IMR-90 (cell line): ENCODE results near the gene LIPG.

Experiments used
- CHD1 ChIP-seq: IDR thresholded peaks from 2 replicates; pipeline ENCODE4 v1.6.1; 2012; ENCODE audit warnings: low read depth, low read length, improper control_type of control experiment
- CTCF ChIP-seq: conservative IDR thresholded peaks from 2 replicates; pipeline ENCODE4 v1.5.1; 2012; ENCODE audit warnings: mild to moderate bottlenecking, low read depth, low read length, improper control_type of control experiment
- RAD21 ChIP-seq: IDR thresholded peaks from 2 replicates; pipeline ENCODE4 v1.6.1; 2012; ENCODE audit warnings: low read length, improper control_type of control experiment

DNA sequence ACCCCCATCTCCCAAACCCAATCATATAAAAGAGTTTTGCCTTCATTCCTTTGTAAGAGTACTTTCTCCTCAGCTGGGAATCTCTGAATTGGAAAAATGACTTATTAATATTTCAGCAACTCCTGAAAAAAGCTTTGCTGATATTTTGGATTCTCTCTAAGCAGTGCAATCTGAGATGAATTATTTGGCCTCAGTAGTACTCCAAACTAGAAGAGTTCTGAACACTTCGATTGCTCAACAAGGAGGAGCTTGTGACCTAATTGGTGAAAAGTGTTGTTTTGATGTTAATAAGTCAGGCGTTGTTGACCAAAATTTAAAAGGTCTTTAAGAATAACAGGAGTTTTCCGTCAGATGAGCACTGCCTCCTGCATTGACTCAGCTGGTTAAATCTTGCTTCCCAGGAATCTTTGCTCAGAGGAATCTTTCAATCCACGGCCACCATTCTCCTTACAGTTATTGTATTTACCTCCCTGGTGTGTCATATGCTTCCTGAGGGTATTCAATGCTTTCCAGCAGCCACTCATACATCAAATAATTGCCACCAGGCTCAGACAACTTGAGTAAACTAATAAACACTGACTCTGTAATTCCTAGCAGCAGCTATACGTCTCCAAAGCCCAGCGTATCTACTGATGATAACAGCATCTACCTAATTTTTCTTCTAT, 24.5 kb upstream of the LIPG start:
- no peak for TF ChIP-seq CTCF
- TF ChIP-seq RAD21: no peak
- TF ChIP-seq CHD1: no peak
